Measurements from ENCODE around the gene KDM1B.

KDM1B gene, protein sequence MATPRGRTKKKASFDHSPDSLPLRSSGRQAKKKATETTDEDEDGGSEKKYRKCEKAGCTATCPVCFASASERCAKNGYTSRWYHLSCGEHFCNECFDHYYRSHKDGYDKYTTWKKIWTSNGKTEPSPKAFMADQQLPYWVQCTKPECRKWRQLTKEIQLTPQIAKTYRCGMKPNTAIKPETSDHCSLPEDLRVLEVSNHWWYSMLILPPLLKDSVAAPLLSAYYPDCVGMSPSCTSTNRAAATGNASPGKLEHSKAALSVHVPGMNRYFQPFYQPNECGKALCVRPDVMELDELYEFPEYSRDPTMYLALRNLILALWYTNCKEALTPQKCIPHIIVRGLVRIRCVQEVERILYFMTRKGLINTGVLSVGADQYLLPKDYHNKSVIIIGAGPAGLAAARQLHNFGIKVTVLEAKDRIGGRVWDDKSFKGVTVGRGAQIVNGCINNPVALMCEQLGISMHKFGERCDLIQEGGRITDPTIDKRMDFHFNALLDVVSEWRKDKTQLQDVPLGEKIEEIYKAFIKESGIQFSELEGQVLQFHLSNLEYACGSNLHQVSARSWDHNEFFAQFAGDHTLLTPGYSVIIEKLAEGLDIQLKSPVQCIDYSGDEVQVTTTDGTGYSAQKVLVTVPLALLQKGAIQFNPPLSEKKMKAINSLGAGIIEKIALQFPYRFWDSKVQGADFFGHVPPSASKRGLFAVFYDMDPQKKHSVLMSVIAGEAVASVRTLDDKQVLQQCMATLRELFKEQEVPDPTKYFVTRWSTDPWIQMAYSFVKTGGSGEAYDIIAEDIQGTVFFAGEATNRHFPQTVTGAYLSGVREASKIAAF
- long read RNA-seq, donor 1, partial matches to known transcripts, result 305 of 332 reads
- long read RNA-seq, donor 1, other reads (novel, unspliced or antisense), result 27 of 332 reads
- long read RNA-seq, donor 2, result 0 reads
- long read RNA-seq, donor 3, partial matches to known transcripts, result 122 of 143 reads
- long read RNA-seq, donor 3, other reads (novel, unspliced or antisense), result 21 of 143 reads
- long read RNA-seq, donor 4, result 0 reads
- long read RNA-seq, donor 5, partial matches to known transcripts, result 447 of 447 reads
- long read RNA-seq, donor 5, other reads (novel, unspliced or antisense), result 0 of 447 reads
- long read RNA-seq, donor 6, partial matches to known transcripts, result 8 of 8 reads
- long read RNA-seq, donor 6, other reads (novel, unspliced or antisense), result 0 of 8 reads
- long read RNA-seq, donor 7, partial matches to known transcripts, result 853 of 853 reads
- long read RNA-seq, donor 7, other reads (novel, unspliced or antisense), result 0 of 853 reads
- long read RNA-seq, donor 8, partial matches to known transcripts, result 300 of 346 reads
- long read RNA-seq, donor 8, other reads (novel, unspliced or antisense), result 46 of 346 reads

DNA sequence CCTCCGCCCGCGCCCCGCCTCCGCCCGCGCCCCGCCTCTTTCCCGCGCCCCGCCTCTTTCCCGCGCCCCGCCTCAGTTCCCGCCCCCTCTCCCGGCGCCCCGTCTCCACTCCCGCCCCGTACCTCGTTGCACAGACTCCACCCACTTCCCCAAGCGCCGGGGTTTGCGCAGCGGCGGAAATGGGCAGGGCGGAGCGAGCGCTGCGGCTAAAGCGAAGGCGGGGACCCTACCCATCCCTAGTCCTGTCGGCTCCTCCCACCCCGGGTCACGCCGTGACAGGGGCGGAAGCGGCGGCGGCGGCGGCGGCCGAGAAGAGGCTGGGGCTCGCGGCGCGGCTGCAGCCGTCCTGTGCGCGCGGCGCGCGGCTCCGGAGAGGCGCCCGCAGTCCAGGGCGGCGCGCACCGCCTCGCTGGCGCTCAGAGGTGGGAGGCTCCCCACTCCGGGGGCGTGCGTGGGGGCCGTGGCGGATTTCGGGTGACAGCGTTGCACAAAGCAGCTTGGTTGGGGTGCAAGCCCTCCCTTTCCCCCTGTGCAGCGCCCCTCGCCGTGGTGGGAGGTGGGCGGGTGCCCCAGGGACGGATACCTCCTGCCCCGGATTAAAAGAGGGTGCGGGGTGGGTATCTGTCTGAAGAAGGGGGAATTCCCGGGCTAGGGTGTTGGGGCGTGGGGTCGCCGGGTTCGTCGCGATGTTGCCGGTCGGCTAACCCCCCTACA, at the start of gene KDM1B:
TSS of gene KDM1B (plus strand) at position 273 of the 714 bp plus-strand sequence. CDS start 4,474 bp downstream, outside the sequence.
- peak; percentile 83 for DNase-seq

DNA sequence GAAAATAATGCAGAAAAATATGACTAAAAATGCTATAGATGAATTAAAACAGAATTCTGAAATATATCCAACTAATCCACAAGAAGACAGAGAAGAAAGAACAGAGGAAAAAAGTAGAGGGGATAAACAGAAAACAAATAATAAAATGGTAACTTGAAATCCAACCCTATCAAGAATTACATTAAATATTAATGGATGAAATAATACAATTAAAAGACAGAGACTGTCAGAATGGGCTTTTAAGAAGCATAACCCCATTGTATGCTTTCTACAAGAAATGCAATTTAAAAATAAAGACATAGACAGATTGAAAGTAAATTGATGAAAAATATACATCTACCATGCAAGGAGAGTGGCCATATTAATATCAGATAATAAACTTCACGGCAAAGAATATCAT, 48.2 kb upstream of the KDM1B start:
- no peak for DNase-seq

DNA sequence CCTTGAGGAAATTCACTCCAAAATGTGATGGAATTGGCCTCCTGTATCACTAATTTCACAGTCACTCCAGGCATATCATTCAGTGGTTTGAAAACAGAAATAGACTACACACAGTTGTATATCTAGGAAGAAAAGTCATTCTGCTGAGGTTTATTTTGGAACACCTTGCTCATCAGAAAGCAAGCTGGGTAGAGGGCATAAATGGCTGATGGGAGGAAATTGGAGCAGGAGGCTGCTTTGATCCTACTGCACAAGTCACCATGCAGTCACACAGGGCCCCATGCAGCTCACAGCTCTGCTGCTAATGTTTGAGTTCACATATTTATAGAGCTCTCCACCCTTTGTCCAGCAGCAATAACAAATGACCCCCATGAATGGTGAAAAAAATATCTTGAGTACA, 45.1 kb upstream of the KDM1B start:
- no peak for DNase-seq

DNA sequence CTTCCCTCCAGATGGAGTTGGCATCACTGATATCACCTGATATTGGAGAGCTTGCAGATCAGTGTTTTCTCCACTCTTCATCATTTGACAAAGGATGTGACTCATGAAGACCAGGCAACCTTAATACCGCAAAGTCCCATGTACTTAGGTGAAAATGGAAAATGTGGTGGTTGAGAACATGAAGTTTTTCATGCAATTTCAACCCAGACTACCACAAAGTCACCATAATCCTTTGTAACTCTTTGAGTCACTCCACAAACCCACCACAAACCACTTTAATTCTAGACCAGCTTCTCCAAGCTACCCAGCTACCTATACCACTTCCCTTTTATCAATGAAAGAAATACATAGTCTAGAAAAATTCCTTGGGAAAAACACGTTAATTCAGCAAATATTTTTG, 39.9 kb upstream of the KDM1B start:
- DNase-seq, result no peak

DNA sequence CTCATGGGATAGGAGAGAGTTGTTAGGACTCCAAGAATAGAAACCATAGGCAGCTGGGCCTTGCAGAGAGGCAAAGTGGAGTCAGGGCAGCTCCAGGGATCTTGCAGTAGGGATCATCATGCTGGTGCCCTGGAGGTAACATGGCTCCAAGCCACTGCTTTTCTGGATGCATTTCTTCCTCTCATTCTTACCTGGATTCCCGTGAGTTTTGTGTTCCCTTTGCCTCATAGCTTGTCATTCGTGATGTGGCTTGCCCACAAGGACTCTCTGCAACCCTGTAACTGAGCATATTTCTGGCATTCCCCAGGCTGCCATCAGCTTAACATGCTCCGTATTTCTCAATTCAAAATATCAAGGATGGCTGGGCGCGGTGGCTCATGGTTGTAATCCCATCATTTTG, 38.1 kb upstream of the KDM1B start:
- no peak for DNase-seq

DNA sequence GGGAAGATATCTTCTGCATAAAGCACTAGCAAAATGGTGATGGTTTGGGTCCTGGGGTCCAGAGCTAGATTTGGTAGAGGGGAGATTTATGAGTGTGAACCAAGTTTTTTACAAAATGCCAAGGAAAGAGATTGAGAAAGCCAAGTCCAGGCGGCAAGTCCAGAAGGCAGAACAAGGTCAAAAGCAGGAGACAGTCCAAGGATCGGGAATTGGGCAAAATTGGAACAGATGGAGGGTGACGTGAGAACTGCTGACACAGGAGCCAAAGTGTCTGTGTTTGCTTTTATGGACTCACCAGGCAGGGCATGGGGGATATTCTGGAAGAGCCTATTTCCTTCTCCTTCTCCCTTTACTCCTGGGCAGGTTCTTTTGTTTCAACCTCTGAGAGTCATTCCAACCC, 36.9 kb upstream of the KDM1B start:
- no peak for DNase-seq

DNA sequence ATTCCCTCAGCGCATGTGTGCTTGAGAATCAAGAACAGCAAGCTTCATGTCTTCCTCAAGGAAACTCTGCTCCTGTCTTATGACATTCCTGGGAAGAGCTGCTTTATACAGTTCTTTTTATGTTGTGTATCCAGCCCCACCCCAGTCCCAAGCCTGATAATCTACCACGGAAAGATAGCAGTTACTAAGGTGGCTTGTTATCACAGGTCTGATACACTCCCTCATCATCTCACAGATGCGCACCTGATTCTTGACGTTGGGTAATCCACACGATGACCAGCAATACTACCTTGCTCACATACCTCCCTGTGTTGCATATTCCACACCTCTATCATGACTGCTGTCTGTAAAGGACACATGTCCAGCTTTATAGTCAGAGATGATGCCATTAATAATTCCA, 36.0 kb upstream of the KDM1B start:
- DNase-seq, result no peak

DNA sequence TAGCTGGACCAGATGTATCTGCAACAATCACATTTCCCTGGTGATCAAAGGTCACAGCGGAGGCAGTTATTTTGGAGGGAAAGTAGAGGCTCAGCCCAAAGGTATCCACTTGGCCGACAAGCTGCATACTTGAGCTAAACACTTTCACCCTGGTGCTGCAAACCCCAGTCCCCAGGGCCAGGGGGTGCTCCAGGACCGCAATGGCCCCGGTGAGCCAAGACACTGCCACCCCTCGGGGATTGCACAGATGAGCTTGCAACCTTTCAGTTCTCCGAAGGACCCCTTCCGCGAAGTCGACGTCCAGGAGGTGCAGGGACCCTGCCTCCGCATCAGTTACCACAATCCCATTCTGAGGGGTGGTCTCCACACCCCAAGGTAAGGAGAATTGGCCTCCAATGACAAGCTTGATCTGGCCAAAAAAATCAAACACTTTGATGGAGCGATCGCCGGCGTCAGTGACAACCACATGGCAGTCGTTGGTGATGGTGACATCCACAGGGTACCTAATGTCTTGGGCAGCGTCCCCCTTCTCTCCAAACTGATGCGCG, 33.6 kb upstream of the KDM1B start:
- DNase-seq, result no peak

DNA sequence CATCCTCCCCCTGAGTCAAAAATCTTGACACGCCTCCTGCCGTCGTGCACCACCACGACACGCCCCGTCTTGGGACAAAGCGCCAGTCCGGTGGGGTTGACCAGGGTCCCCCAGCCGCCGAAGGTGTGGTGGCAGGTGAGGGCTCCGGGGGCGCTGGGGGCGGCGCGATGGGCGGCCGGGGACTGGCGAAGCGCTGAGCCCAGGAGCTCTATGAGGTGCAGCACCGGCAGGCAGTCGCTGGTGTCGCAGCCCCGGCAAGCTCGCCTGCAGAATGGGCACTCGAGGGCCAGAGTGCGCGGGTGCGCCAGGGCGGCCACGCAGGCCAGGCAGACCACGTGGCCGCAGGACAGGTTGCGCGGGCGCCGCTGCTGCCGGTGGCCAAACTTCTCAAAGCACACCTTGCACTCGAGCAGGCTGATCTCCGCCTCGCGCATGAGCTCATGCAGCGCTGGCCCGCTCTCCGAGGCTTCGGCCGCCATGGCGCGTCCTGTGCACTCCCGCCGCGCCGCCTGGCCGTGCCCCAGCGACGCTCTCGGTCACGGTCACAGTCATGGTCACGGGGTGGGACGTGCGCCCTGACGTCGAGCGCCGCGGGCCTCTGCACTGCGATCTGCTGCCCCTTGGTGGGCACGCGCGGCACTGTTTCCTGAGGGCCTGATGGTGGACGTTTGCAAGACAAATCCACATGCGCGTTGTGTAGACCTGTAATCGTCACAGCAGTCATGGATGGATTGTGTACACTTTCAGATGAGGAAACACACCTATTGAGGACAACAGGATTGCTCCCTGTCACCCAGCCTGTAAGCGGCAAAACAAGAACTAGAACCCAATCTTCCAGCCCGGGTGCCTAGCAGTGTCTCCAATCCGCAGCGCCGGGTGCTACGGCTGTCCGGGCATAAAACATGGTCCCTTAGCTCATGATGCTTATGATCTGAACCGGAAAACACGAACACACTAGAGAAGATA, 32.8 kb upstream of the KDM1B start, which contains the start of gene NHLRC1:
TSS of gene NHLRC1 (minus strand) at position 550 of the 966 bp plus-strand sequence. CDS start at position 479, 71 bp downstream.
- DNase-seq, result peak; percentile 90

DNA sequence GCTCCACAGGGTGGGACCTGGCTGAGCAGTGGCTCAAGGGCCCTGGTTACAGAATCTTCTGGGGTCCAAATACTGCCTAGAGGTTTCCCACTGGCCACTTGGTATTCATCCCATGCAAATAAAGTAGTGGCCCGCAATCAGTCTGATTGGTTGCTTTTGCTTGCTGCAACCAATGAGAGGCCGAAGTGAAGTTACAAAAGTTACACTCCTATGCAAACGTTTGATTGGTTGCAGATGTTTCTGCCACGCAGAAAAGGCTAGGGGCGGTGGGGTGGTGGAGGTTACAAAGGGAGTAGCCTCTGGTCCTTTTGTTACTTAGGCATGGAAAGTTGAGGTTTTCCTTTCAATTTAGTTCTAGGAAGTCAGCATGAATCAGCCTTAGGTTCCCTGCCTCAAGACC, 29.1 kb upstream of the KDM1B start:
- no peak for DNase-seq

DNA sequence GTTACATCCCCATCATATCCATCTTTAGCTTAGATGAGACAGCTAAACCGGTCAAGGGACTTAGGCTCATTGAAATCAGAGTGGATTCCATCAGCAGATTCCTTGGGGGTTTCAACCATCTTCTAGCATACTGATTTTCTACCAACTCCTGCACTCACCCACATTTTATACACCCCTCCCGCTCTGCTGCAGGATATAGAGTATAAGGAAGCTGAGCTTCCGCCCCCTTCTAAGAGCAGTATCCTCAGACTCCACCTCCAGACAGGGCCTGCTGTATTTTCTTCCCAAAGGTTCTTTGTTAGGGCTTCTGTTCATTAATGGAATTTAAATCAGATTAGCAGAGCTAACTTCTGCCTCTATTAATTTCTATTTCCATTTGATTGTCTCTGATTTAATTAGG, 22.9 kb upstream of the KDM1B start:
- no peak for DNase-seq

DNA sequence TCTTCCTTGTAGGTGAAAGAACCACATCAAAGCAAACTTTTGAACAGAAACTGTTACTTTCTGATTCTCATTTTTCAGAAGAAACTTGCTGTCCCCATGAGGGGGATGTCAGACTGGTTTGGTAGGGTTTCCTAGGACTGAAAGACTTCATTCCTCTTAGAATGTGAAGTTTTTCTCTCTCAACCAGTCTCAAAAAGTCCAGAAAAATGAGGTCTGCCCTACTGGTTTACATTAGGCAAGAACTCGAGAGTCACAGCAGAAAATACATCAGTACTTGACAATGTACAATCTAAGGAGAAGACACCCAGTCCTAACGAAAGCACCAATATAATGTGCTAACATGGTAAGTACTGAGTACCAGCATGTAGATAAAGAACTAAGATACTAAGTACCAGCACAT, 20.1 kb upstream of the KDM1B start:
- no peak for DNase-seq

DNA sequence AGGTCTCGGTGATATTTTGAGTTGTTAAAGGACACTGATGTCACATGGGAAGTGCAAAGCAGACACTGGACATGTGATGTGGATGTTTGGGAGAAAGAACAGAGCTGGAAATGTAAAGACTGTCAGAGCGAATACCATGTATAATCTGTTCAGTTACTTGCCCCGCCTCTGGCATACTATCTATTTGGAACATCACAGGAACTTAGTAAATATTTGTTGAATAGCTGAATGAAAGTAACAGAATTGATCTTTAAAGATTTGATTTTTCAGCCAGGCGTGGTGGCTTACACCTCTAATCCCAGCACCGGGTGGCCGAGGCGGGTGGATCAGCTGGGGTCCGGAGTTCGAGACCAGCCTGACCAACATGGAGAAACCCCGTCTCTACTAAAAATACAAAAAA, 19.0 kb upstream of the KDM1B start:
- no peak for DNase-seq

DNA sequence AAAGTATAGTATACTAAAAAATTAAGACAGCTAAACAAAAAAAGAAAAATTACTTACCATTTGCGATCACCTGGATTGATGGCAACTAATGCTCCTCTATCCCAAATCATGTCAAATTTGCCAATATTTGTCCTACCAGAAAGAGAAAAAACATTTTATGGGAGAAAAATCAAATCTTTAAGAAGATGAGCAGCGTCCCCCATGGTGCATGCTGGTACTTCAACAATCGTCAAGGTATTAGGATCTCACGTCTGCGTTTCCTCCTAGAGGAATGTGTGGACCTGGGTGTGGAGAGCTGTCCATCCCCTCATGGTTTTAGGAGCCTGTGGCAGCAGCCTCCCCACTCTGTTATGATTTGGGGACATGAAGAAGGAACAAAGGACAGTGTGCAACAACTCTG, 16.3 kb upstream of the KDM1B start:
- no peak for DNase-seq

DNA sequence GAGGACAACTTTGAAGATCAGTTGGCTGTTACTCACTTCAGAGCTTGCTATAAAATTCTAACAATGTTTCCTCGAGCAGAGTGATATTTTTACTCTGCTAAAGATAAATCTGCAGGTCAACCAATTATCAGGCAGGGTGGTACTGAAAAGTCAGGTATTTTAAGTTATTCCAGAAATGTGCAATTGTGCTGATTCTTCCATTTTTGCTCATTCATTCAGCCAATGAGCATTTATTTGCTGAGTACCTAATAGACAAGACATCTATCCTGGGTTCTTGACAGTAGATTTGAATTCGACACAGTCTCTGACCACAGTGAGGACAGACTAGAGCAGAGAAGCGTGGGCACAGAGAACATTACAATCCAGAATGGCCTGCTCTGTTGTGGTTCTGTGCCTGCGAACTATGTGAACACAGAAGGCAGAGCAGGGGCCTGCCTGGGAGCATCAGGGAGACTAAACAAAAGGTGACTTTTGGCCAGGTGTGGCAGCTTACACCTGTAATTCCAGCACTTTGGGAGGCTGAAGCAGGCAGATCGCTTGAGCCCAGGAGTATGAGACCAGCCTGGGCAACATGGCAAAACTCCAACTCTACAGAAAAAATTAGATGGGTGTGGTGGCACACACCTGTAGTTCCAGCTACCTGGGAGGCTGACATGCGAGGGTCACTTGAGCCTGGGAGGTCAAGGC, 15.1 kb upstream of the KDM1B start:
- no peak for DNase-seq

DNA sequence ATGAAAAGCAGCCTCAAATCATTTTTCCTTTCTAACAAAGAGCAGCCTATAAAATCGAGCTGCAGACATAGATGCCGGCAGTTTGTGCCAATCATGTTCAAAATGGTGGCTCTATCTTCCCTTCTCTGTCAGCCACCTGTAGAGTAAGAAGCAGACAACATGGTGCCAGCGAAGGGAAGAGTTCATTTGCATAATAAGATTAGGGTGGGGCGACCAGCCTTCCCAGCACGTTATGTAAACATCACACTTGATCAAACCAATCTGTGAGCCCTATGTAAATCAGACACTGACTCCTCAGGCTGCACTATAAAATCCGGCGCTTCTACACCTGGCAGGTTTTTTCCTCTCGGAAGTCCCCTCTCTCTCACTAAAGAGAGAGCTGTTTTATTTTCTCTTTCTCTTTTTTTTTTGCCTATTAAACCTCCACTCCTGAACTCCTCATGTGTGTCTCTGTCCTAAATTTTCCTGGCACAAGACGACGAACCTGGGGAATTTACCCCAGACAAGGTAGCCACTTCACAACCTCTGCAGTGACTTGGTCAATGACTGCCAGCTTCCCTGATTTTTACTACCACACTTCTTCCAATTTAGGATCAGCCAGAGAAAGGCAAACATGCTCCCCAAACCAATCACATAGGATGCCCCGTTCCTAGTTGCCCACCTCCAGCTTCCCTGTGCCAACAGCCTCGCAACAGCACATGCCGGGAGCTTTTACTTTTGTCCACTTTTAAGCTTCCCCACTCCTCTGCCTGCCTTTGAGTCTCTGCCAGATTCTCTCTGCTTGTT, 13.2 kb upstream of the KDM1B start:
- no peak for DNase-seq

DNA sequence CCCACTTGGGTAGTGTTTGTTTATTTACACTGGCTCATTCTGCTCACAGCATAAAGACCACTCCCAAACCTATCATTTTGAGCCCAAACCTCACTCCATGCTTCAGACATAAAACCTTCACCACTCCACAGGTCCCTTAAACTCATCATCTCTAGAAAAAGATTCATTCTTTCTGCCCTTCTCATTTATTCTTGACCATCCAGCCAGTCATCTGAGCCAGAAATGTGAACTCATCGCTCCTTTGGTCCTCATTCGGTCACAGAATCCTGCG, 12.7 kb upstream of the KDM1B start:
- DNase-seq, result no peak

DNA sequence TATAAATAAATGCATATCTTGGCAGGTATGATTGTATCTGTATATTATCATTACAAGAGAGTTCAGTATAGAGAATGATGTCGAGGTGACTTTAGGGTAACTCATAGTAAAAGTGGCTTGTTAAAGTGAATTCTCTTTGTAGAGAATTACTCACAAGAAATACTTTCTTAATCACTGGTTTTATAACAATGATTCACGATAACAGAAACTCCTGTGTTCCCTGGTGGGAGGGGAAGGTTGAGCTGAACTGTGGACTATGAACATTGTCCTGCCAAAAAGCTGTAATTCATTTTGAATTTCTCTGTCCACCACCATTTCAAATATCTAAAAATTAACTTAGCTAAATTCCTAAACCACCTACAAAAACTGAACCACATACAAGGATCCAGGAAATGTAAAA, 8.1 kb upstream of the KDM1B start:
- no peak for DNase-seq

DNA sequence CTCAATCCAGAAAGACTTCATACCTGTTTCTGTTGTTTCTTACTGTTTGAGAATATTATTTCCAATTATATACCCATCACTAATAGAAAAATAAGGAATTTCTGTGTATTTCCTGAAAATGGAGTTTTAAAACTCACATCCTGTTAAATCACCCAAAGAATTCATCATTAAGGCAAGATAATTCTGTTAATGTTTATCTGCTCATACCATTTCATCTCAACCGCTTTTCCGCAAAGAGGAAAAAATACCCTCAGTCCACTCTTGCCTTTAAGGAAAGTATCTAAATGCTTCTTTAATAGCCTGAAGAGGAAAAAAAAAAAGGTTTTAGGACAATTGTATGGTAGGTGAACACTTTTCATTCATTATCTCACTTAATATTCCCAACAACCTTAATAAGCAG, 7.6 kb upstream of the KDM1B start:
- DNase-seq, result no peak

Measured in right kidney (tissue), 9 donors.